IPS-NIHi7 (cell line): ENCODE data around the gene MAD1L1.

Experiments used
- DNase-seq: peaks from one replicate; pipeline ENCODE4 v3.0.0; 2012; ENCODE audit warnings: mixed read lengths; ENCODE audit errors: extremely low spot score

The MAD1L1 gene

DNA sequence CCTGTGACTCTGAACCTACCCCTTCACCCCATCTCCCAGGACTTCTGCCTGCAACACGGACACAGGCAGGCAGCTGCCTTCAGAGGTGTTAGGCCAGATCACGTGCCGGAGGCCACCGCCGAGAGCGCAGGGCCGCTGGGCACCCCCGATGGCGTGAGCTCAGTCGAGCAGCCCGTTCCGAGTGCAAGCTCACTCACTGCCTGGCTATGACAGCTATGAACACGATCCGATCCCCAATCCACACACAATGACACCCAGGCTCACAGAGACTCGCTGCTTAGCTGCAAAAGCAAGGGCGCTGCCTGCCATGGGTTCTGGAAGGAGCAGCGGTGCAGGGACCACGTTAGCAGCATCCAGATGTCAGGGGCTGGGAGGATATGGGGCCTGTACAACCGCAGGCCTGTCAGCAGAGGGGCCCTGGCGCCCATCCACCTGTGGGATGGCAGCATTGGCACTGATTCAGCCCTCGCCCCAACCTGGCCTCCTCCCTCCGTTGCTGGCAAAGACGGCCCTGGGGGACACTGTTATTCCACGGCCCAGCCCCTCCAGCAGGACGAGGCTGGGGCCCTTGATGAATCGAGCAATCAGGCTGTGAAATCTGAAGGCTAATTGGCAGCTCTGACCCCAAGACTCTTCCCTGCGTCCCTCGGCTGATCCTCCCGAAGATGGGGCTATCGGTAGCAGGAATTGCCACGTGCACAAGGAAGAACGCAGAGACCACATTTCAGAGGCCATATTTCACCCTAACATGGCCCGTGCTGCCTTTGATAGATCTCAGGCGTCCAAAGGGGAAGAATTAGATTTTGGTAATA lies 332.6 kb downstream of the MAD1L1 start:
- no peak for DNase-seq

DNA sequence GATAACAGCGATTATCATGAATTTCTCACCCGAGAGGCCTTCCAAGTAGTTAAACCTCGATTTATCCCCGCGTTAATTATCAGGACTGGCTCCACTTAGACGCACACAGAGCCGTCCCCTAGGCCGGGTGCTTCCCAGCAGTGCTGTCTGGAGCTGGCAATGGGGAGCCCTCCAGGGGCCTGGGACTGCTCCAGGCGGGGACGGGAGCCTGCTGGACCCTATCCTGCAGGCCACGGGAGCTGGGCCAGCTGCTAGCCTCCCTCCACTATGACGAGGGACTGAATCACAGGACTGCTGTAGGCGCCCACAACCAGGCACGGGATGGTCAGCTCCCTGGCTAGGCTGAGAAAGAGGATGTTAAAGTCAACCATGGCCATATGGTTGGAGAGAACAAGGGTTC lies 333.5 kb downstream of the MAD1L1 start:
- no peak for DNase-seq

DNA sequence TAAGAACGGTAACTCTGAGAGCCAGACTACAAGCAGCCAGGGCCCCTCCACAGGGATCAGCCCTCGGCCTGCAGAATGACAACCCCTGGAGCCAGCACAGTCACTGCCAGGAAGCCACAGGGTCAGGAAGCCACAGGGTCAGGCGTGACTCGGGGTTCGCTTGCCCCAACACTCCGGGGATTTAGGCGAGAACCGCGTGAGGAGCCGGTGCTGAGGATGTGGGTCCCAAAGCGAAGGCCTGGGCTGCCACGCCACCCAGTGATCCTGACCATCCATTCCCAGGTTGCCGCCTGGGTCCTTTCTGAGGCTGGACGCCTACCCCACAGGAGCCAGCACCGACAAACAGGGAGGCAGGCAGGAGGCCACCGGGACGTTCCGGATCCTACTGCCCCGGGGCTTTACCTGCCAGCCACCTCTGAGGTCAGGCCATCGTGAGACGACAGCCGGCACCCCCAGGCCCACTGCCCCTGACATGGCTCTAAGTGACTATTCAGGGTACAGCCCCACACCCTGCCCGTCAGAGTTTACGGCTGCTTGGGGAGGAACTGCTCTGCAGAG lies 334.0 kb downstream of the MAD1L1 start:
- no peak for DNase-seq

DNA sequence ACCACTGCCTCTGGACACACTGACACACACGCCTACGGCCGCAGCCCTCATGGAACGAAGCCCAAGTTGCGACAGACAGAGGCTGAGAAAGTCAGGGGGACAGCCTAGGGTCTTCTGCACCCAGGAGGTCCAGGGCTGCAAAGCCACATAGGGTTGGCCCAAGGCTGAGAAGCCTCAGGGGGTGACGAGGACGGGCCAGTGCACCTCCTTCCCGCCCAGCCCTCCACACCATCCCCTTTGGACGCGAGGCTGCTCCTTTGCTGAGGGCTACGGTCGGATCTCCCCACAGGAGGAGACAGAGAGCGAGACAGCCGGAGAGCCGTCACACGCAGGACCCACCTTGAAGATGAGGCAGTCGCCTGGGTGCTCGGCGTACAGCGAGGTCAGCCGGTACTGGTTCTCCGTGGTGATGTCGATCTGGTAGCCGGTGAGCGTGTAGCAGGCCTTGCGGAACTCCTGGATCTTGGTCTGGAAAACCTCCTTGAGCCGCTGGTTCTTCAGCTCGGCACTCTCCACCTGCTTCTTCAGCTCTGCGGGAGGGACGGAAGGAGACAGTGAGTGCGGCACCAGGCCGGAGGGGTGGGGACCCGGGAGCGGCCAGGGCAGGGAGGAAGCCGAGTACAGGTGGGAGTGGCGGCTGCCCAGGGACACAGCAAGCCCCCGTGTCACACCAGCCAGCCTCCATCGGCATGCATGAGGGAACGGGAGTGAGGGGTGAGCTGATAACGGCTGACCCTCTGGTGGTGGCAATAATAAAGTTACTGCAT lies 334.7 kb downstream of the MAD1L1 start:
- DNase-seq = no peak

DNA sequence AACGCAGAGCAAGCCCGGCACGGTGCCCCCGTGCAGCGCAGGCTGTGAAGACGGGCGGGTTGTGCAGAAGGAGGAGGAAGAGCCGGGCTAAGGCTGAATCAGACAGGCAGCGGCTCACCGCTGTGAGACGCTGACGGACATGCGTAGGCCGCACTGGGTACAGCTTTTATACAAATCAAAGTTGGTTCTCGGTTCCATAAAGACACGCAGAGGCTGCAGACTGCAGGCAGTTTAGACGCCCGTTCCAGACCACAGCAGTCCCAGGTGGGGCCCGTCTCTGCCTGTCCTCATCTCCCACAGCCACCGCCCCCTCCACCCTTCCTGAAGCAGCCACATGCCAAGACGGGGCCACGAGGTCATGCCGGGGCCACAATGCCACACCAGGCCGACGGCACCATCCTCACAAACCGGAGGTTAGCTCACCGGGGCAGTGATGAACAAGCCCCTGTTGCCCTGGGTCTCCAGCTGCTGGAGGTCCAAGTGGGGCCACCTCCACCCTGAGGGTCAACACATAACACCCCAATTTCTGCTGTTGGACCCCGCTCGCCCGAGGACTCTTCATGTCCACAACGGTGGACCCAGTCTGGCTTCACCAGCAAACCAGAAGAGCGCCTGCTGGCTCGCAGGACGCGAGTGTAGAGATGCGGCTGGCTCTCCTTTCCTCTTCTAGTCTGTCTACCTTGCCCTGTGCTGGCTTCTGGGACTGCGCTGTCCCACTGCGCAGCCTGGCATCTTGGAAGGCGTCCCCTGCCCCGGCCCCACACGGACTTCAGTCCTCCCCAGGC lies 335.5 kb downstream of the MAD1L1 start:
- no peak for DNase-seq

DNA sequence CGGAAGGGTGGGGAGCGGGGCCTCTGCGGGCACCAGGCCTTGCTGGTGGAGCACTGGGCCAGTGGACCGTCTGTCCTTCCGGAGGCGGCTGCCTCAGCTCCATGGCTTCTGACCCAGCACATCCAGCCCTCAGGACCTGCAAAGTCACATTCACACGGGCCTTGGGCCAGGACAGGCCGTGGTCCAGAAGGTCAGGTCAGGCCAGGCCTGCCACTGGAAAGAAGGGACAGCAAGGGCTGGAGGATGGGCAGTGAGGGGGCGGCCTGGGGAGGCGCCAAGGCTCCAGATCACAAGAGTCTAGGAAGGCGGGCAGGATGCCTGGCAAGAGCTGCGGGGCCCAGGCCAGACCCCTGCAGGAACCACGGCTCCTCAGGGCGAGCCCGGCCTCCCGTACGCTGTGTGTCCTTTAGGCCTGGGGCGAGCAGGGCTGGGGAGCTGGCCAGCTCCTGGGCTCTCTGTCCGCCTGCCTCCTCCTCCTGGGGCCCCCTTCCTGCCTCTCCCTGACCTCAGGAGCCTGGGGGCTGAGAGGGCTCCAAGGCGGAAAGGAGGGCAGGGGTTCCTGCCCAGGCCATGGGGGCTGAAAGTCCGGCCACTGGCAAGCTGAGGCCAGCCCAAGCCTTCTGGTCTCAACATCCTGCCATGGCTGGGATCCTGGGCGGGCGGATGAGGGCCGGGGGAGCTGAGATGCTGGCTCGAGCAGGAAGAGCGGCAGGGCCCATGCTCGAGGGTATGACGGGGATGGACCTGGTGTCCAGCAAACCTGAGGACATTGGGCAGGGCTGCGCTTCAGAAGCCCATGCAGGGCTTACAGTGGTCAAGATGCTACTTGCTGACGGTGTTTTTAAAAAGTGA lies 336.9 kb downstream of the MAD1L1 start:
- no peak for DNase-seq

DNA sequence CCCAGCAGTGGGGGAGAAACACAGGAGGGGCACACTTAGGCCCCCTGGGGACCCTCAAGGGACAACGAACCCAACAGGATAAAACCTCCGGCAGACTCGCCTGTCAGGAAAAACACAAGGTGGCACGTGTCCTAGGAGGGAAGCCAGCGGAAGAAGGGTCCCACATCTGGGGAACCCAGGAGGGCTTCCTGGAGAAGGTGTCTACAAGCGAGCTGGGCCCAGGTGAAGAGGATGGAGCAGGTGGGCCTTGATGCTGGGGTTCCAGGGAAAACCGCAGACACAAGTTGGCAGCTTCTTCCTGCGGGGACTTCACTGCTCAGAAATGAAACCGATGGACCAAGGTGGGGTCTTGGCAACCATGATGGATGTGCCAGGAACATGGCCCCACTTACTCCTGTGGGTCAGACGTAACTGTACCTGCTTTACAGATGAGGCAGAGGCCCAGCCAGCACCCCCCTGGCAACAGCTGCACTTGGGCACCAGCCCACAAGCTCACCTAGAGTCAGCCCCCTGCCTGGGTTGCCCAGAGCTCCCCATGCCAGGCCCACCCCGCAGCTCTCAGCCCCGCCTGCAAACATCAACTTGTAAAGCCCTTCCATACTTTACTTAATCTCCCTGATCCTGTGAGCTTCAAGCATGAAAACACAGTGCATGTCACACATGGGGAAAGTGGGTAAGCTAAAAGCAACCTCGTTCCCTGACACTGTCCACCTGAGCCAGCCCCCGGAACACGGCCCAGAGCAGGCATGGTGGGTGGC lies 337.7 kb downstream of the MAD1L1 start:
- DNase-seq = no peak

DNA sequence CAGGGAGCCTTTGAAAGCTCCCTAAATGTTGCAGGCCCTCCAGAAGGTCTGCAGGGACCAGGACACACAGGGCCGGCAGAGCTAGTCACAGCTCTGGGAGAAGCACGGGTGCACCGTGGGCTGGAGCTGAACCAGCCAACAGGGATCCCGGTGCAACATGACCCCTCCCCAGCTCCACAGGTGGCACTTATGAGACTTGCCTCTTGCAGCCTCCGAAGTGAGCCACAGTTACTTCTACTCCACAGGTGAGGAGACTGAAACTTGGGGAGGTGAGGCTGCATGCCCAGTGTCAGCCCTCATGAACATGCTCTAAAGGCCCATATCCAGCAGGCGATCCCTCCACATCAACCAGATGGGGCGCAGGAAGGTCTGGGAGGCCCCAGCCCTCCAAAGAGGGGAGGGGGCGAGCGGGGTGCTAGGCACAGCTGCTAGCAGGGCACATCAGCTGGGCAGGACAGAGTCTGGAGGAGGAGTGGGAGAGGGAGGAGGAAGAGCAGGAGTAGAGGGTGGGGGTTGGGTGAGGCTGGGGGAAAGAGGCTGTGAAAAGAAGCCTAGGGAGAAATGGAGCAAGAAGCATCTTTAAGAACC lies 338.3 kb downstream of the MAD1L1 start:
- DNase-seq = no peak

DNA sequence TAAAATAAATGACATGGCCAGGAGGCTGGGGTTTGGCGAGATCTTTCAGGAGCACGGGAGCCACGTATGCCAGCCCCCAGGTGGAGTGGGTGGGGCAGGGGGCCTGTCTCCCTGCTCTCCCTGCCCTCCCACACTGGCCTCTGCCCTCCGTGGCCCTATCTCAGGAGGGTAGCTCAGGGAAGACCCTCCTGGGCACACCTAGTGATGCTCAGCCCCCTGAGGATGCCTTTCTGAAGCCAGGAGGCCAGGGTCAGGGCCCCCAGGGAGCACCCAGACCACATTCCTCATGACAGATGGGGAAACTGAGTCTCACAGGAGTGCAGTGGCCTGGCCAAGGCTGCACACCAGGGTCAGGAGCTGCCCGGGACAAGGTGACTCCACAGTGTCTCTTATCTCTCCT lies 339.3 kb downstream of the MAD1L1 start:
- no peak for DNase-seq

DNA sequence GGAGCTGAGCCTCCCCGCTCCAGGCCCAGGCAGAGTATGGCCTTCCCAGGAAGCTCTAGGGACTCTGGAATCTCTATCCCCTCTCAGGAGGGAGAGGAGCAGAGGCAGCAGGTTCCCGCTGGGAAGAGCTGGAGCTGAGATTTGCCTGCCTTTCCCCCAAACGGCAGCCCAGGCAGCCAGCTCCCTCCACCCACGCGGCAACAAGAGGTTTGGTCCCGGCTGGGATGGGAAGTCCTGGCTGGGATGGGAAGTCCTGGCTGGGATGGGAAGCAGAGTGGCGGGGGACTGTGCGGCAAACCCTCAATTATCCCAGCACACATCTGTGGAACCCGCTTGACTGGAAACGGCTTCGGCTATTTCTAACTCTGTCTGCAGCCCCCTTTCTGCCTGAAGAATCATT lies 339.7 kb downstream of the MAD1L1 start:
- no peak for DNase-seq

DNA sequence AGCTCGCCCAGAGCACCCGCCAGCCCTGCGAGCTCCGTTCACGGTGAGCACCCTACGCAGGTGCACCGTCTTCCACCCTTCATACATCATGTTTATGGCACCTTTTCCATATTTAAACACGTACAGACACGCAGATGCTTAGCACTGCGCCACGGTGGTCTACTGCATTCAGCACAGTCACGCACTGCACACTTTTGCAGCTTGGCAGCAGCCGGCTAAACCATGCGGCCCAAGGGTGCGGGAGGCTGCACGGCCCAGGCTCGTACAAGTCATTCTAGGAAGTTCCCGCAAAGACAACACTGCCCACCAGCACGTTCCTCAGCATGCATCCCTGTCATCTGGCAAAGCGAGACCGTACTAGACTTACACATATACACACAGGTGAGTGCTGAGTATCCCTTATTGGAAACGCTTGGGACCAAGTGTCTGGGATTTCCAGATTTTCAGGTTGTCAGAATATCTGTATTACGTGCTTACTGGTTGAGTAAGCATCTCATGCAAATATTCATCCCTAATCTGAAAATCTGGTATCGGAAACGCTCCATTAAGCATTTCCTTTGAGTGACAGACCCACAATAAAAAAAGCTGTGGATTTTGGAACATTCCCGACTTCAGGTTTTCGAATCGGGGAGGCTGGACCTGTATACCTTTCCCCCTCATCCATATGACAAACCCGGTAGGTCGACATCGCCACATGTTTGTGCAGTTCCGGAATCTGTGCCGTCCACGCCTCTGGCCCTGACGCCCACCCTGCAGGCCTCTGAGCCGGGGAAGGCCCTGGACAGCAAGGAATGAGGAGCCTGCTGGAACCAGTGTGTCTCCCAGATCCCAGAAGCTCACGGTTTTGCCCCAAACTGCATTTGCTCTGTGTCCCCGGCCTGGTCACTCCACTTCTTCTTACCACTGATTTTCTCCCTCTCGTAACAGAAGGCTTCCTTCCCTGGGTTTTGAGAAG lies 340.5 kb downstream of the MAD1L1 start:
- no peak for DNase-seq

DNA sequence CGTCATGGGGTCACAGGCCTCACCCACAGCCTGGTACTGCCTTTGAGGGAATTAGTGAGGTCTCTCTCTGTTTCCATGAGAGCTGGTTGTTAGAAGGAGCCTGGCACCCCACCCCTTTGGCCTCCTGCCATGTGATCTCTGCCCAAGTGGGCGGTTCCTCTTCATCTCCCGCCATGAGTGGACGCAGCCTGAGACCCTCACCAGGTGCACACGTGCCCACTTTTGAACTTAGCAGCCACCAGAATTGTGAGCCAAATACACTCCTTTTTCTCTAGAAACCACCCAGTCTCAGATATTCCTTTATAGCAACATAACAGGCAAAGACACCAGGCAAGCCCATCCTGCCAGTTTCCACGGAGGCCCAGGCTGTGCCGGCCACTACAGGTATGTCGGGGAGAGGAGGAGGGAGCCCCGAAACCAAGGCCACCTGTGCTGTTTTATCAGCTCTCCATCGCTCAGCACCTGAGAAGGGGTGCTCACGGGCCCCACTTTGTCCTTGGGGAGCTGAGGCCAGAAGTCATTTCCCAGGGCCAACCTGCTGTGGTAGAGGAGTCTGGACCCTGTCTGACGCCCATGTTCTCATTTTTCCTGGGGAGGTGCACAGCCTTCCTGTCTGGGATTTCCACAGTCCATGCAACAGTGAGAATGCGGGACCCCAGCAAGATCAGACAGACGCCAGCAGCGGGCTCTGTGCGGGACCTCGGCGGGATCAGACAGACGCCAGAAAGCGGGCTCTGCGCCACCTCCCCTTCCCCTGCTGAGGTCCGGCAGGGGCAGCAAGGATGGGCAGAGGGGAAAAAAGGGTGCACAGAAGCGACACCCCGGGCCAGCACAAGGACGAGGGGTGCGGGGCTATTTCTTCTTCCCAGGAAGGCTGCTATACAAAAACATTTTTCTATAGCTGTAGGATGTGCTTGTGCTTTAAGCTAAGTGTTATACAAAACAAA lies 342.2 kb downstream of the MAD1L1 start:
- DNase-seq = no peak

DNA sequence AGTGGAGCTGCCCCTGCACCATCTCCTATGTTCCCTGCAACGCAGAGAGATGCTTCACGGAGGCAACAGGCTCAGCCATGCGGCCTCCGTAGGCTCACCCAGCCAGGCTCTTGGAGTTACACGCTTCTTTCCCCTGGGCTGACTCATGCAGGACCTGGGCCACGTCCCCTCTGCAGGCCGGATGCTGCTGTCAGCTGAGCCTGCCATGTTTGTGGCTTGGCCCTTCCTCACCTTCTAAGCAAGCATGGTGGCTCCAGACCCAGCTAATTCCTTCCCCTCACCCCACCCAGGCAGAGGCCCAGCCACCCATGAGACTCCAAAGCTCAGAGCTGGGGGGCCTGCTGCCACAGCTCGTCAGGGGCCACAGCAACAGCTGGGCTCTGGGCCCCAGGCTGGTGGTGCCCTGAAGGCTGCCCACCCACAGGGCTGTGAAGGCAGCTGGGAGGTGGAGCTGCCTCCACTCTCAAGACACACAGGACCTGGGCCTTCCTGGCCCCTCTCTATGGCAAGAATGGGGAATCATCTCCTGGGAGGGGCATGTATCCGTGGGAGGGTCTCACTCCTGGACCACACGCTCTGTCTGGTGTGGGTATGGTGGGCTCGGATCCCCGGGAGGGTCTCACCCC lies 343.1 kb downstream of the MAD1L1 start:
- DNase-seq = no peak

DNA sequence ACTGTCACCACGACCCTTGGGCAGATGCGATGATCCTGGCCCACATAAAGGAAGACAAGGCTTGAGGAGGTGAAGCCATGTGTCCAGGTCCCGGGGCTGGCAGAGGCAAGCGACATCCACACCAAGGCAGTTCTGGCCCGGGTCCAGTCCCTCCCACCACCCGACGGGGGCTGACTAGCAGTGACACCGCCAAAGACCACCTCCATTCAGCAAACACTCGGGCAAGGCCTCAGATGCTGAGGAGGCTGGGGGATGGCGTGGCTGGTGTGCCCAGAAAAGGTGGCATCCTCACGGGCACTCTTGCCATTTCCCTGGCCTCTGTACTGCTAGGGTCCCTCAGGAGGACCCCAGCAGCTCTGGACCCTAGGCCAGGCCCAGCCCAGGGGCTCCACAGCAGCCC lies 343.7 kb downstream of the MAD1L1 start:
- no peak for DNase-seq

DNA sequence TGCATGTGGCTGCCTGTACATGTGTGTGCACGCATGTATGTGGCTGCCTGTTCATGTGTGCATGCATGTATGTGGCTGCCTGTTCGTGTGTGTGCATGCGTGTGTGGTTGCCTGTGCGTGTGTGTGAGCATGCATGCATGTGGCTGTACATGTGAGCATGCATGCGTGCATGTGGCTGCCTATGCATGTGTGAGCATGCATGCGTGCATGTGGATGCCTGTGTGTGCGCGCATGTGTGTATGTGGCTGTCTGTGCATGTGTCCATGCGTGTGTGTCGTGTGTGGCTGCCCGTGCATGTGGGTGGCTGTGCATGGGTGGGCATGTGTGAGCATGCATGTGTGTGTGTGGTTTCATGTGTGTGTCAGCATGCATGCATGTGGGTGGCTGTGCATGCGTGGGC lies 344.3 kb downstream of the MAD1L1 start:
- DNase-seq = no peak

DNA sequence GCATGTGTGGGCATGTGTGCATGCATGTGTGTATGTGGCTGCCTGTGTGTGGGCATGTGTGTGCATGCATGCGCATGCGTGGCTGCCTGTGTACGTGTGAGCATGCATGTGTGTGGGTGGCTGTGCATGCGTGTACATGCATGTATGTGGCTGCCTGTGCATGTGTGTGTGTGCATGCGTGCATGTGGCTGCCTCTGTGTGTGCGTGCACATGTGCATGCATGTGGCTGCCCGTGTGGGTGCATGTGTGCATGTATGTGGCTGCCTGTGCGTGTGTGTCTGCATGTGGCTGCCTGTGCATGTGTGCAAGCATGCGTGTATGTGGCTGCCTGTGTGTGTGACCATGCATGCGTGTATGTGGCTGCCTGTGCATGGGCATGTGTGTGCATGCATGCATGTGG lies 345.5 kb downstream of the MAD1L1 start:
- DNase-seq = no peak

DNA sequence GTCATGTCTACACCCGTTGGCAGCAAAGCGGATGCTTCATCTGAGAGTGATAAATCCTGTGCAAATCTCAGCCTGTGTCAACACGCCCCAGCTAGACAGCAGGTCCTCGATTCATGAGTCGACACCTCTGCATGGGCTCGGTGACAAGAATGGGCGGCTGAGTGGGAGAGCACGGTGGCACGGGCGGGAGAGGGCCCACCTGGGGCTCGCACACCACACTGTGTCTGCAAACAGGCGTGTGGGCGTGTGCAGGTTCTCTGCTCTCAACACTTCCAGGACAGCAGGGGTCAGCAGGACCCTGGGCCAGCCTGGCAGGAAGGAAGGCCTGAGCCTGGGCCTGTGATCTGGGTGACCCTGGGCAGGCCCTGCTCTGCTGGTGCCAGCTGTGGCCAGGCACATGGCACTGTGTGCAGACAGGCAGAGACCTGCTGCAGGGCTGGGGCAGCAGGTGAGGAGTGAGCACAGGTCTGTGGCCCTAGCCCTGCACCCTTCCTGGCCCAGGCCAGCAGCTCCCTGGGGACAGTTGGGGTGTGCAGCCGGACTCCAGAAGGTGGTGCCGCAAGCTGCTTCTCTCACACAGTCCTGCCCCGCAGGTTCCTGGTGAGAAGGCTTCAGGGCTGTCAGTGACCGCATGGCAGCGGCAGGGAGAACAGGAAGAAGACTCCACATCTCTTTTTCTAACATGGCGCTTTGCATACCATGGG lies 346.2 kb downstream of the MAD1L1 start:
- no peak for DNase-seq
